LNCaP clone FGC (cell line): ENCODE measurements around the gene FUZ.

Experiments
- DNase-seq: peaks from one replicate; pipeline ENCODE4 v3.0.0-alpha.2; 2011; ENCODE audit warnings: low read depth
- H3K4me3 ChIP-seq: 2 replicates; pipeline ENCODE4 v1.5.1; 2011; ENCODE audit warnings: mild to moderate bottlenecking, low read depth, low read length, control low read depth
- TF ChIP-seq, protein P1 (sequence below): IDR thresholded peaks from 2 replicates; pipeline ENCODE4 v1.5.1; 2012; ENCODE audit warnings: mild to moderate bottlenecking; ENCODE audit not compliant: control insufficient read depth, insufficient read depth; ENCODE audit errors: extremely low read depth

FUZ gene

DNA sequence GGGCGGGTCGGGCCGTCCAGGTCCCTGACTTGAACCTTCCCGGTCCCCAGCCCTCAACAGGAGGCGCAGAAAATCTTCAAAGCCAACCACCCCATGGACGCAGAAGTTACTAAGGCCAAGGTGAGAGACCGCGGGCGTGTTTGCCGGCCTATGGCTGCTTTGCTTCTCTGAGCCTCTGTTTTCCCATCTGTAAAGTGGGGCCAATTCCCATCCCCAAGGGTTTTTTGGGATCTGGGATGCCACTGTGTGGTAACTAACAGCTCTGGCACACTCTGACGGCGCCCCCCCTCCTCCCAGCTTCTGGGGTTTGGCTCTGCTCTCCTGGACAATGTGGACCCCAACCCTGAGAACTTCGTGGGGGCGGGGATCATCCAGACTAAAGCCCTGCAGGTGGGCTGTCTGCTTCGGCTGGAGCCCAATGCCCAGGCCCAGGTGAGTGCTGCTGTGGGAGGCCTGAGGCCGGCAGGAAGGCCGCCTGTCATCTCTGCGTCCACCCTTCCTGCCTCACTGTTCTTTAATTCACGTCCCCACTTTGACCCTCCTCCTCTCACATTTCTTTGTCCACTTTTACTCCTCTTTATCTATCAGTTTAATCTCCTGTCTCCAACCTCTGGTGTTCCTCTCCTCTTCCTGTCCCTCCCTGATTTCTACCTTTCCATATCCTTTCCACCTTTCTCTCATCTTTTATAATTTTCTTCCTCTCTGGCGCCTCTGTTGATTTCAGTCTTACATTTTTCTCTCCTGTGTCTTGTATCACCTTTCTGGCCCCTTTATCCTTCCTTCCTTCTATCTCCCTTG, 7.1 kb downstream of the FUZ start:
- no peak for DNase-seq
- TF ChIP-seq, protein P1, sequence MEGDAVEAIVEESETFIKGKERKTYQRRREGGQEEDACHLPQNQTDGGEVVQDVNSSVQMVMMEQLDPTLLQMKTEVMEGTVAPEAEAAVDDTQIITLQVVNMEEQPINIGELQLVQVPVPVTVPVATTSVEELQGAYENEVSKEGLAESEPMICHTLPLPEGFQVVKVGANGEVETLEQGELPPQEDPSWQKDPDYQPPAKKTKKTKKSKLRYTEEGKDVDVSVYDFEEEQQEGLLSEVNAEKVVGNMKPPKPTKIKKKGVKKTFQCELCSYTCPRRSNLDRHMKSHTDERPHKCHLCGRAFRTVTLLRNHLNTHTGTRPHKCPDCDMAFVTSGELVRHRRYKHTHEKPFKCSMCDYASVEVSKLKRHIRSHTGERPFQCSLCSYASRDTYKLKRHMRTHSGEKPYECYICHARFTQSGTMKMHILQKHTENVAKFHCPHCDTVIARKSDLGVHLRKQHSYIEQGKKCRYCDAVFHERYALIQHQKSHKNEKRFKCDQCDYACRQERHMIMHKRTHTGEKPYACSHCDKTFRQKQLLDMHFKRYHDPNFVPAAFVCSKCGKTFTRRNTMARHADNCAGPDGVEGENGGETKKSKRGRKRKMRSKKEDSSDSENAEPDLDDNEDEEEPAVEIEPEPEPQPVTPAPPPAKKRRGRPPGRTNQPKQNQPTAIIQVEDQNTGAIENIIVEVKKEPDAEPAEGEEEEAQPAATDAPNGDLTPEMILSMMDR, result no peak
- H3K4me3 ChIP-seq, result no peak overlapping the region

DNA sequence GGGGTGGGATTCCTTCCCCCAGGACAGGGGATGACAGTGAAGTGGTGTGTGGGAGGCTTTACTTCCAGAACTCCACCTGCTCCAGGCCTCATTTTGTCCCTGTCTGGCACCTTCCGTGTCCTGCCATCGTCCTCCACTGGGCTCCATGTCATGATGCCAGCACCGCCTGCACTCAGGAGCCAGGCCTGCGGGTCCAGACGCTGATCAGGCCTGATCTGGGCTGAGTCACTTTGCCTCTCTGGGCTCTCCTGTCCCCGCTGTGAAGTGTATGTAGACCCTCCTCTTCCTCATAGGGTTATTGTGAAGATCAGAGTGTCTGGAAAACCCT, 9.6 kb downstream of the FUZ start:
- H3K4me3 ChIP-seq, result no peak overlapping the region
- DNase-seq, result no peak
- TF ChIP-seq, protein P1, result no peak

DNA sequence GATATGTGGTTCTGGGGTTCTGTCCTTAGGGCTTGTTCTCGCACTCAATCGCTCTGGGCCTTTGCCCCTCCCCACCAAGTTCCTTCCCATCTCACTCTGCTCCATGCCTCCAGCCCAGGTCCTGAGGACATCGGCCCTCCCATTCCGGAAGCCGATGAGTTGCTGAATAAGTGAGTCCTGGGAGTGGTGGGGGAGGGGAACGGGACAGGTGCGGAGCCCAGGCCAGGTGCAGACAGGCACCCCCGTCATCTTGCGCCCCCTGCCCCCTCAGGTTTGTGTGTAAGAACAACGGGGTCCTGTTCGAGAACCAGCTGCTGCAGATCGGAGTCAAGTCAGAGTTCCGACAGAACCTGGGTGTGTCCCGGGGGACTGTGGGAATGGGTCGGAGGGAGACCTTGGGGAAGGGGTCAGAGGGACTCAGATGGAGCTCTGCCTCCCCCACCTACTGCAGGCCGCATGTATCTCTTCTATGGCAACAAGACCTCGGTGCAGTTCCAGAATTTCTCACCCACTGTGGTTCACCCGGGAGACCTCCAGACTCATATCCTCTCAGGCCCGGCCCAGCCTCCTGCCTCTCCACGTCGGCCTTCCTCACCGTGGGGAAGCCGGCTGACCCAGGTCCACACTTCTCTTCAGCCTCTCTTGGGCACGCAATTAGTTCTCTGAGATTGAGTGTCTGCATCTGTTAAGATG, 10.1 kb downstream of the FUZ start:
- H3K4me3 ChIP-seq, result no peak overlapping the region
- DNase-seq, result no peak

DNA sequence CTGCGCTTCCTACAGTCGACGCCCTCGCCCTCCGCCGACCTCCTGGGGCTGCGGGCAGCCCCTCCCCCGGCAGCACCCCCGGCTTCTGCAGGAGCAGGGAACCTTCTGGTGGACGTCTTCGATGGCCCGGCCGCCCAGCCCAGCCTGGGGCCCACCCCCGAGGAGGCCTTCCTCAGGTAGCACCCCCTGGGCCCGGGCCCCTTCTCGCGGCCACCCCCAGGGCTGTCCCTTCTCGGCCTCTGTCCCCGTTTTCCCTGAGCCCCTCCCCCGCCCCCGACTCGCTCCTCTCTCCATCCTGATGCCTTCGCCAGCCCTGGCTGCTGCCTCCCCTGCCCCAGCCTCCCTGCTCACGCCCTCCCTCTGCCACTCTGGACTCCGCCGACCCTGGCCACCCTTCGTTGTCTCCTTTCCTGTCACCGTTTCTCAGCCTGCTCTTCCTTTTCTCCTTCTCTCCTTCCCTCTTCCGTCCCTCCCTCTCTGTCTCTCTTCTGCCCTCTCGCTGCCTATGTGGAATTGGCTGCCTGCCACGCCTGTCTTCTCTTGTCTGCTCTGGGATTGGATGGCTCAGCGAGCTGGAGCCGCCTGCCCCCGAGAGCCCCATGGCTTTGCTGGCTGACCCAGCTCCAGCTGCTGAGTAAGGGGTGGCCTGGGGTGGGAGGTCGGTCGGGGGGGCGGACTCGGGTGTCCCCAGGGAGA, 11.0 kb downstream of the FUZ start:
- no peak for DNase-seq
- TF ChIP-seq, protein P1, result peak; percentile 23; the same call in 1 of the 2 replicates
- H3K4me3 ChIP-seq, result no peak overlapping the region

More for the DNA sequence above, 10.1 kb downstream of the FUZ start:
- TF ChIP-seq, protein P1, result no peak

DNA sequence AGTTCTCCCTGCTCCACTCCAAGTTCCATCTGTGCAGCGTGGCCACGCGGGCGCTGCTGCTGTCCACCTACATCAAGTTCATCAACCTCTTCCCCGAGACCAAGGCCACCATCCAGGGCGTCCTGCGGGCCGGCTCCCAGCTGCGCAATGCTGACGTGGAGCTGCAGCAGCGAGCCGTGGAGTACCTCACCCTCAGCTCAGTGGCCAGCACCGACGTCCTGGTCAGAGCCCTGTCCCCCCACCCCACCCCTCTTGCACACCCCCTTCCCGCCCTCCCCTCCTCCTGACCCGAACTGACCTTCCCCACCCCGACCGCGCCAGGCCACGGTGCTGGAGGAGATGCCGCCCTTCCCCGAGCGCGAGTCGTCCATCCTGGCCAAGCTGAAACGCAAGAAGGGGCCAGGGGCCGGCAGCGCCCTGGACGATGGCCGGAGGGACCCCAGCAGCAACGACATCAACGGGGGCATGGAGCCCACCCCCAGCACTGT, 11.6 kb downstream of the FUZ start:
- TF ChIP-seq, protein P1, result no peak
- H3K4me3 ChIP-seq, result no peak overlapping the region
- no peak for DNase-seq

DNA sequence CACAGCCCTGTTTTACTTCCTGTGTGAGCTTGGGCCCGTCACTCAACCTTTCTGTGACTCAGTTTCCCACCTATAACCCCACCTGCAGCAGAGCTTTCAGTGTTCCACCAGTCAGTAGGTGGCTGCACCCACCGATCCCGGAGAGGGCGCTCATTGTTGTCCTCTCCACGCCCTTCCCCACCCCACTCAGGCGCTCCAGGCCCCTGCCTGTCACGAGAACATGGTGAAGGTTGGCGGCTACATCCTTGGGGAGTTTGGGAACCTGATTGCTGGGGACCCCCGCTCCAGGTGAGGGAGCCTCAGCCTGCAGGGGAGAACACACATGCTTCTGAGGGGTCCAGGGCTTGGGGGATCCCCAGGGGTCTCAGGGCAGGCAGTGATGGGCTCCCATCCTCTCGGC, 12.3 kb downstream of the FUZ start:
- TF ChIP-seq, protein P1, result no peak
- H3K4me3 ChIP-seq, result no peak overlapping the region
- no peak for DNase-seq
